GM18520 (cell line): Measurements from ENCODE around the gene JAKMIP3.
A peak's percentile ranks its signal among the peaks of the same experiment; 100 is the strongest.

Experiments used
- ATAC-seq: cut with Tn5 transposase; IDR thresholded peaks from one replicate; pipeline ENCODE4 v1.9.1; 2021; ENCODE audit not compliant: unreplicated experiment

JAKMIP3 gene

DNA sequence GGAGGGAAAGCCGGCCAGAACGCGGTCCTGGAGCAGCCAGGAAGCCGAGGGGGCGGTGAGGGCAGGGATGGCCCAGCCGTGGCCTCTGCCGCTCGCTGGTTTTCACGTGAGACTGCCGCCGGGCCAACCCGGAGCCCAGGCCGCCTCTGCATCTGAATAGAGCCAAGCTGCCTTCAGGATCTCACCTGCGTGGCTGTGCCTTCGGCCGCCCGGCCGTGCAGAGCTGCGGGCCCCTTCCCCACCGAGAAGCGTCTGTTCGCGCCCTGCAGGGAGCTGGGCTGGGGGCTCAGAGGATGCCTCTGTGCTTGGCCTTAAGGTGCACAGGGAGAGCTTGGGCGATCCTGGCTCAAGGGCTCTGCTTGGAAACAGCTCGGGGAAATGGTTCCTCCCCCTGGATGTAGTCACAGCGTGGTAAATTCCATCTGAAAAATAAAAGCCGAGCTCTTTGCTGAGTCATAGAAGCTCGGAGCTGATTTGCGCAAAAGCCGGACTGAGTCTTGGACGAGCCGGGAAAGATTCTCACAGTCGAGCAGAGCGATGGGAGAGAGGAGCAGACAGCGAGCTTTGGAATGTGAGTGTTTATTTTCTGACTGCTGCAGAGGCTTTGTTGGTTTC lies at the start of gene JAKMIP3:
Gene JAKMIP3 (plus strand): TSS at position 456 of the 615 bp plus-strand sequence. CDS start 38,863 bp downstream, outside the sequence.
- no peak for ATAC-seq

DNA sequence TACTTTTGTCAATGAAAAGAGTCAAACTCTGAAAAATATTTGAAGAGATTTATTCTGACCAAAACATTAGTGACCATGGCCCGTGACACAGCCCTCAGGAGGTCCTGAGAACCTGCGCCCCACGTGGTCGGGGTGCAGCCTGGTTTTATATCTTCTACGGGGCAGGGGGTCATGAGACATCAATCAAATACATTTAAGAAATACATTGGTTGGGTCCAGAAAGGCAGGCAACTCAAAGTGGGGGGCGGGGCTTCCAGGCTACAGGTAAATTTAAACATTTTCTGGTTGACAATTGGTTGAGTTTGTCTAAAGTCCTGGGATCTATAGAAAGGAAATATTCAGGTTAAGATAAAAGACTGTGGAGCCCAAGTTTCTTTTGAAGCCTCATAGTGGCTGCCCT lies 49.2 kb upstream of the JAKMIP3 start:
- ATAC-seq = no peak

DNA sequence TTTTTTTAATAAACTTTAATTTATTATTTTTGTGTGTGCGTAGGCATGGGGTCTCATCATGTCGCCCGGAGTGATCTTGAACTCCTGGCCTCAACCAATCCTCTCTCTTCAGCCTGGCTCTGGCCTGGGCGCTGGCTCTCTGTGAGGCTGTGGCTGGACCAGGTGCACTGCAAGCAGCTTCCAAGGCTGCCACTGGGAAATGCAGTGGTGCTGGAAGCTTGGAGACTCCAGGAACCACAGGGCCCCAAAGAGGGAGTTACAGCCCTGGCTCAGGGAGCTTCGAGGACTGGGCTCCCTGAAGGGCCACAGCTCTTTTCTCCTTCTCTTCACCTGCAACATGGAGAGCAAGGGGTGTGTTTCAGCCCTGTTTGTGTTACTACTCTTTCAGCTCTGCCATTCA lies 47.3 kb upstream of the JAKMIP3 start:
- ATAC-seq = no peak

DNA sequence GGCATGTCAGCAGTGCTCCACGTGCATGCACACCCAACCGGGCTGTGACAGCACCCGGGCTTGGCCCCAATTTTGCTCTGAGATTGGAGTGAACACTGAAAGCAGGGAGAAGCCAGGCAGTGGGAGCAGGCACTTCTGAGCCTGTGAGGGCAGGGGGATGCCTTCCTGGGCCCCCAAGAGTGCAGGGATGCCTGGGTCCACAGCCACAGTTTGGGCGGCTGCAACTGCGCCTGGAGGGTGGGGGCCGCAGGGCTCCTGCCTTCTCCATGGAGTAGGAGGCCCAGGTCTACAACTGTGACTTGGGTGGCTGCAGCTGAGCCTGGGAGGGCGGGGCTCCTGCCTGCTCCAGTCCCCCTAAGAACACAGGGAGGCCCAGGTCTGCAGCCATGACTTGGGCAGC lies 46.4 kb upstream of the JAKMIP3 start:
- no peak for ATAC-seq

DNA sequence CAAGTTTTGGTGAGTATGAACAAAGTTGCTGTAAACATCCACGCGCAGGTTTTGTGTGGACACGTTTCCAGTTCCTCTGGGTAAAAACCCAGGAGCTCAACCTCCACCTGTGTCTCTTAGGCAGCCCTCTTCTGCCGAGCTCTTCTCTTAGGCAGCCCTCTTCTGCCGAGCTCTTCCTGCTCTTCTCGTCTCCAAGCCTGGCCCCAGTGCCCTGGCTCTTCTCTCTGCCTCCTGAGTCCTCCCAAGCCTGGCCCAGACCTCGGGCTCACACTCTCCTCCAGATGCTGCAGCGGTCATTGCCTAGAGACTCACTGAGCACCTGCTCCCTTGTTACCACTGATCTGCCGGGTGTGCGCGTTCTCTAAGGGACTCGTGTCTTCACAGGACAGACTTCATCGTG lies 45.3 kb upstream of the JAKMIP3 start:
- ATAC-seq = no peak

DNA sequence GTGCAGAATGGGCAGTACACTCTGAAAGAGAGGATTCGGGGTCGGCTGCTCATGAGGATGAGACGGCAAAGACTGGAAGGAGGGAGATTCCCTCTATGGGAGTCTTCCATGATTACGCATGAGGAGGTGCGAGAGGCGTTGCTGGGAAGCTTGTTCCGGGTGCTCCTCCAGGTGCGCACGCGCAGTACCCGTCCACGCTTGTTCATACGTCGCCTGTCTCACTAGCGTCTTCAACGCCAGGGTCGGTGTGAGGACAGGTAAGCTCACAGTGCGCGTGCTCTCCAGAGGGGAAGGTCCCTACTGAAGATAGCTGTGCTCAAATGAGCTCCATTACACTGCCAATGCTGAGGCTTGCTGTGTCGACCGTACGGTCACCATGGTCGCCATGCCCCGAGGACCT lies 44.7 kb upstream of the JAKMIP3 start:
- no peak for ATAC-seq

DNA sequence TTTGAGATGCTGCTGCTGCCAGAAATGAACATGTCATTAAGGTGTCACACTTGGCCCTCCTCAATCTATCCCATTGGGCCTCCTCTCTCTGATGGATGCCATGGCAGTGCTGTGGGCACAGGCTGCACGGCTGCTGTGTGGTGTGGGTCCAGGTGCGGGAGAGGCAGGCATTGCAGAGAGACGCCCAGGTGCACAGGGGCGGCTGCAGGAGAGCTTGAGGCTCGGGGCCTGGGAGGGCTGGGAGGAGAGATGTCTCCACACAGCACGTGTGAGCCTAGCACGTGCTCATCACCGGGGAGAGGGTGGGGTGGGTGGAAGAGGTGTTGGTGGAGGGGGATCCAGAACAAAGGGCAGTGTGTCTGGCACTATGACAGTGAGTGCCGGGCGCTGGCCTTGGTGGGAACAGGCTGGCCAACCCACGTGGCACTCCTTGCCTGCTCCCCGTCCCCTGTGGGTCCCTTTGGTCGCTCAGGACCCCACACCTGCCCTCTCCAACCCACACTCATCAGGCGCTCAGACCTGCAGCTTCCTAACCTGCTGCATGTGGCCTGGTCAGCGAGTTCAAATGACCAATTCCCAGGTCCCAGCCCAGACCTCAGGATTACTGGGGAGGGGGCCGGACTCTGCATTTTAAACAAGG lies 44.1 kb upstream of the JAKMIP3 start:
- no peak for ATAC-seq

DNA sequence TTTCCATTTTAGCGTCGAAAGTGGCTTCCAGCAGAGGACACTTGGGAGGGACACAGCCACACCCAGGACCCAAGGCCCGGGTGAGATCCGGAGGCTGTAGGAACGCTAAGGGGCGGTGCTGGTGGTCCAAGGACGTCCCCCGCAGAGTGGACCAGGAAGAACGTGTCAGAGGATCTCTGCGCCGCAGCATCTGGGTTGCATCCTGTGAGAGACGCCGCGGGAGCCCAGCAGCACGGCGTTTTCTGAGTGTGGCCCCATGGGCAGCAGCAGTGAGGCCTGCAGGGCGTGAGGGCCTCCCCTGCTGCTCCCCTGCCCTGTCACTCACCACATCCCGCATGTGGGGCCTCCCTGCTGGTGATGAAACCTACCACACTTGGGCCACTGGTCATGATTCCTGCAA lies 43.5 kb upstream of the JAKMIP3 start:
- ATAC-seq = no peak

DNA sequence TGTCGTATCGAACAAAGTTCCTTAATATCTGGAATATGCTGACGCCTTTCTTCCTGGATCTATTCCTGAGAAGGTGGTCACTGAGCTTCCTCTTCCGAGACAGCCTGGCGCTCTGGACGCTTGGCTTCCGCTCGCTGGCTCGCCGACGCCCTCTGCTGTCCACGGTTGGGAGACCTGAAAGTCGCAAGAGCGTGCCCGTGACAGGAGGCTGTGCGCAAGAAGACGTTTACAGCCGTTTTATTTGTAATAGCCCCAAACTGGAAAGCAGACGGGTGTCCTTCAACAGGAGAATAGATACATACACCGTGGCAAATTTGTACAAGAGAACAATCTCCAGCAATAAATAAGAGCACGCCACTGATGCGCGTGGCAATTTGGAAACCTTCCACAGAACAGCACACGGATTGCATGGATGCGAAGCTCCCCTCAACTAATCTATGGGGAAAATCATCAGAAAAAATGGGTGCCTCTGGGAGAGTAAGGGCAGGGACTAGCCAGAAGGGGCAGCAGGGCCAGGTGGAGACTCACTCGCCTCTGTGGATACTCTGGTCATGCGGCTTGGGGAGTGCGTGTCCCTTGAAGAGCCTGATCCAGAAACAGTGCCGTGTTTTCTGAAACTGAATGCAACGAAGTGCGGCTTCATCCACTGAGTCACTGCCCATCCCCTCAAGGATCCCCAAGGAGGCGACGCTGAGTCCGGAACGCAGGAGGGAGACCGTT lies 42.5 kb upstream of the JAKMIP3 start:
- peak; percentile 64 for ATAC-seq

DNA sequence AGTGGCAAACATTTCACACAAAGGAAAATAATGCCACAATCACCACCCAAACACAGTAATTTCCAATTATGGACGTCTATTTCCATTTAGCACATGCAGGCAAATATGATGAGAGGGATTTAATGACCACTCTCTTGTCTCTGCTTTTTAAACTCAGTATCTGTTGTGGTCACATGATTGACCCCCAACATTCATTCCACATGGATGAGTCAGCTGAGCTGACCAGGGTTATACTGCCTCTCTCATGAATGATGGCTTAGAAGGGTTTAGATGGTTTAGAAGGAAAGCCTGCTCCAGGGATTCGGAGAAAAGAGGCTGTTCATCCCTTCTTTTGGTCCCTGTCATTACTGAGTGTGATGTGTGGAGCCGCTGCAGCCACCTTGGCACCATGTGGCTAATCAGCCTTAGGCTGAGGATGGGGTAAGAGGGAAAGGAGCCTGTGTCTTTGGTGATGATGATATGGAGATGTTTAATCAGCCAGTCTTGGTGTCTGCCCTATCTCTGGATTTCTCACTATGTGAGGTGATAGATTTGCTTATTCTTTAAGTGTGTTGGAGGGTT lies 38.2 kb upstream of the JAKMIP3 start:
- no peak for ATAC-seq

DNA sequence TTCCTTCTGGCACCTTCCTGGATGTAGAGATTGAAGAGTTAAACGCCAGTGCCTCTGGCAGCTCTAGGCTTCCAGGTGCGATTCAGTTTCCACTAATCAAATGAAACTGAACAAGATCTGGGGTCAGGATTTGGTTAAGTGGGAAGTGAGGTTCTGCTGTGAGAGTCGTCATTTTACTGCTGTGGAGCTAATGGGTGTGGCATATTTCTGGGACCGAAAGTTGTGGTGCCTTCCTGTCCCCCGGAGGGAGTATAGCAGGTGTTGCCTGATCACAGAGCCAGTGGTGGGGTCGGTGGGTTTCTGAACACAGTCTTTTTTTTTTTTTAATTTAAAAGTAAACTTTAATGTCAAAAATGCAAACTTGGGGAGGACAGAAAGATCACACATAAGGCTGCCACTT lies 37.0 kb upstream of the JAKMIP3 start:
- ATAC-seq = no peak

DNA sequence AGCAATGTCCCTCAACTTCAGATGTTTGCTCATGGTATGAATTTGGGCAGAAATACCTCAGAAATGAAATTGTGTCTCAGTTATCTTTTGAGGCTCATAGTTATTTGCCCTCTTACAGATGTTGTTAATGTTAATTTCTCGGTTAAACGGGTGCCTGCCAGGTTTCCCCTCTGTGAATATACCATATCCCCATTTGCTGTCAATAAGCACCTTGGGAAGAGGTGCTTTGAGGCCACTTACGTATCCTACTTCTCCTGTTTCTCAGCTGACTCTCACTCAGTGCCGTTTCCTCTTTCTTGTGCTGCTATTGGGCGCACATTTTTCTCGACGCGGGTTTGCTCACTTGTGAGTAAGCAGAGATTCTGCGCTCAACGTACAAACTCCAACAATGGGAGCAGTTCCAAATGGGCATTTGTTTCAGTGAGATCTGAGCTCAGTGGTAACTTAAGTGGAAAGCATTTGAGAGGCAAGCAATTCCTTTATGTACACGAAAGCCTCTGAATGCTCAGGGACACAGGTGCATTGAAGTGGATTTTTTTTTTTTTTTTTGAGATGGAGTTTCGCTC lies 34.8 kb upstream of the JAKMIP3 start:
- no peak for ATAC-seq

DNA sequence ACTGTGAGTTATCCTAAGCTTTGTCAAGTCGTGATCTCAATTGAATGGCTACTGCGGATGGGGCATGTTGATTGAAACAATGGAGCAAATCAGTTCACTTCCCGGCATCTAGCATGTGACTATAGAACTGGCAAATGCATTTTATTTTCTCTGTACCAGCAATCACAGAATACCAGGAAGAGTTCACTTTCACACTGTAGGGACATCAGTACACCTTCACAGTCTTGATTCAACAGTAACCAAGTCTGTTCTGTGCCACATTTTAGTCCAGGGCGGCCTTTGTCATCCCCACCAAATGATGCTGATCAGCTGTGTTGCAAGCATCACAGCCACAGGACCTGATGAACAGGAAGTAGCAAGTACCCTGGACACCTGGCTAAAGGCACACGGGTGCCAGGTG lies 32.1 kb upstream of the JAKMIP3 start:
- ATAC-seq = no peak

DNA sequence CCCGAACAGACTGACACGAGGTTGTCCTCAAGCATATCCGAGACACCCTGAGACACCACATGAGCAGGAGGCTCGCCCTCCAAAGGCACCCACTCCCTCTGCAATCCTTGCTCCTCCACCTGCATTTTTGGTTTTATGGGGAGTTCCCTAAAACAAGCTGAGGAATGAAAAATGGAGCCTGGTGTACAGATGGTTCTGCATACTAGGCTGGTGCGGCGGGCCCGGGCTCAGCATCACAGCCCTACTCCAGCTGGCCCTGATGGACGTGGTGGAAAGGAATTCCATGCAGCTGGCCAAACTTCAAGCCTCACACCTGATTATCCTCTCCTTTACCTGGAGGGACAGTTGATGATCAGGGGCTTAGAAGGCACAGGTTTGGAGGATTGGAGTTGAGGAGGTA lies 30.3 kb upstream of the JAKMIP3 start:
- ATAC-seq = no peak

DNA sequence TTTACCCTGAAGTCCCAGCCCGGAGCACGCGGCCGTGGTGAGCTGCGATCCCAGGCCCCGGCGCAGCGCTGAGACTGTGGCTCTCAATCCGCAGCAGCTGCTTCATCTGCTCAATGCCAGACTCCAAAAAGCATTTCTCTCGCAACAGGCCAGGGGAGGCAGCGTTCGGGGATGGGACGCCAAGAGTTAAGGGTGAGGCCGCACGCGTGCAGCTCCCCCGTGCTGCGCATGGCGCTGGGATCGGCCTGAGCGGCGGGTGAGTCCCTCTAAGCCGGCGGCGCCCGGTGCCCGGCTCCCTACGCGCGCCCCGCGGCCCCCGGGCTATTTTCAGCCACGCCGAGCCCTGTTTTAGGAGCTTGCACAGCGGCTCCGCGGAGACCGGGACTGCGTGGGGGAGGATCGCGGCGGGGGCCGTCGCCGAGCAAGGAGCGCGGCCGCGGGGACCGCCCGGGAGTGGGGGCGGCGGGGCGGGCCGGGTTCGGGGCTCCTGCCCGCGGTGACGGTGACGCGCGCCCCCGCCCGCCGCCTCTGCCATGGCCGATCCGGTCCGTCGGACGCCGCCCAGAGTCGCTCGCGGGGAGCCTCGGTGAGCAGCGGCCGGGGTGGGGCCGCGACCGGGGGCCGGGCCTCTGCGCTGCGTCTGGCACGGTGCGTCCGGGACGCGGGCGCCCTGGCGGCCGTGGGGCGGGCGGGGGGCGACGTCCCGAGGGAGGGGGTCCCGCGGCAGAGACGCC lies 29.4 kb upstream of the JAKMIP3 start:
- no peak for ATAC-seq

DNA sequence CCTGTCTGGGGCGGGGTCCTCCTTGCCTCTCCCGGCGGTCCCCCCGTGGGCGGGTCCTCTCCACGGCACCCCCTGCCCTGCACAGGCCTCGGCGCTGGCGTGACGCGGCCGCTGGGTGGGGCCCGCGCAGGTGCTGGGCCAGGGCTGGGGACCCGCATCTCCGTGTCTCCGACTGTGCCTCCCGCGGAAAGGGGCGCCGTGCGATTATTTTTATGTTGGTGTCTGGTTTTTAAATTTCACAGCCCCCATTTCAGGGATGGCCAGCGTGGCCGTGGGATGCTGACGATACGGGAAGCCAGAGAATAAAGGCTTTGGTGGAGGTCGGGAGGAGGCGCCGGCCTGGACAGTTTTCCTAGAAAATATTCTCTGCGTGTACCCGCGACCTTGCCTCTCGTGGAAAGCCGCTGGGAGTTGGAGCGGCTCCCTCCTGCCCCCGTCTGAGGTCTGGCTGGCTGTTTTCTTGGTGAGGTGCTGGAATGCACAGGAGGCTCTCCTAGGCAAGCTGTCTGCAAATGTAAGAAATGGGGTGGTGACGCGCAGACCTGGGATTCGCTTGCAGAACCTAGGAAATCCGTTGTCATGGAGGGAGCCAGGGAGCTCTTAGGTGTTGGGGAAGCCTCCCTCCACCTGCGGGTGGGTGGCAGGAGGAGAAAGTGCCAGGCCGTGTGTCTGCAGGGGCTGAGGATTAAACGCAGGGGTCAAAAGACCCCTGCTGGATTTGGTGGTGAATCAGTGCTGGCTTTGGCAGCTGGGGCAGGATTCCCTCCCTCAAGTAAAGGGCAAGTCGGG lies 28.7 kb upstream of the JAKMIP3 start:
- no peak for ATAC-seq

DNA sequence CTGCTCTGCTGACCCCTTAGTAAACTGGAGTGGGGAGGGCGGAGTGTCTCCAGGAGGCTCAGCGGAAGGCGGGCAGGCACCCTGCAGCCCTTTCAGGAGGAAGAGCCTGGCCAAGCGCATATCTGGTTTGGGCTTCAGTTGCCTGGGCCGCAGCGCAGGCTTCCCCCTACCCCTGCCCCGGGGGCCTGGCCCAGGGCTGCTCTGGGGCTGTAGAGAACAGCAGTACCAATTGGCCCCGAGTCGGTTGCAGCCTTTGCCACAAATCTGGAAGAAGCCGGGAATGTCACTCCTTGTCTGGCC lies 28.1 kb upstream of the JAKMIP3 start:
- ATAC-seq = no peak

DNA sequence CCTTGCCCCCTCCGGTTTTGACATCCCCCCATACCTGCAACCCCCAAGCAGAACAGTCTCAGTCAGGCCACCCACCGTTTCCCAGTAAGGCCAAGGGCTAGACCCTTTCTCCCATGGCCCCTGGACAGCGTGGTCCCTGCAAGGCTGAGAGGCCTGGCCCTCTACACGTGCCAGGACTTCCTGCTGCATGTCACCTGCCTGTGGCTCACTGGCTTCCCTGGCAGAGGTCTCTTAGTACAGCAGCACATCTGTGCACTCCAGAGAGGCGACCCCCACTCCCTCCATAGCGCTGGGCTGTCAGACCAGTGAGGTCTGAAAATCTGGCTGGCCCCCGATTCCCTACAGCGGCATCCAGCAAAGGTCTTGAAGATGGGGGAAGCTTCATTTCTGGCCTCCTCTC lies 26.4 kb upstream of the JAKMIP3 start:
- ATAC-seq = no peak

DNA sequence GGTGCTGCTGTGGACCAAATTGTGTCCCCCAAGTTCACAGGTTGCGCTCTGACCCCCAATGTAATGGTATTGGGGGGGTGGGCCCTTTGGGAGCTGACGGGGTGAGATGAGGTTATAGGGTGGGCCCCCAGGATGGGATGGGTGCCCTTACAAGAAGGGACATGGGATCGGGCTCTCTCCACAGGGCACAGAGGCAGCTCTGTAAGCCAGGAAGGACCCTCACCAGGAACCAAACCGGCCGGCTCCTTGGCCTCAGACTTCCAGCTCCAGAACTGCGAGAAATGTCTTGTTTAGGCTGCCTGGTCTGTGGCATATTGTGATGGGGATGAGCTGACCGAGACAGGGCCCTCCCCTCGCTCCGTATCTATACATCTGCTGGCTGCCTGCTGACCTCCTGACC lies 25.7 kb upstream of the JAKMIP3 start:
- ATAC-seq = no peak

DNA sequence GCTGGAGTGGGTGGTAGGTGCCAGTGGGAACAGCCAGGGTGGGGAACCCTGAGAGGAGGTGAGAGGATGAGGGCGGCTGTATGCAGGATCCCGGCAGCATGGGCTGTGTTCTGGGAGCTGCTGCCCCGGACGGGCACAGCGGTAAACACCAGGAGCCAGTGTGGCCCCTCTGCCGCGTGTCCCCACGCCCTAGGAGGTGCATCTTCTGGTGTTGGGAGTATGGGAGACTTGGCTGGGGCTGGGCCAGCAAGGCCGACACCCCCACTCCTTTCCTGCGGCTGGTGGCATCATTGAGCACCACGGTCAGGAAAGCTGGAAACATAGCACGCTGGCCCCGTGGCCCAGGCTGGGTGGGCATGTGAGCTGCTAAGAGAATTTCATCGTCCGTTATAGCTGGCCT lies 24.4 kb upstream of the JAKMIP3 start:
- no peak for ATAC-seq
